Astrocyte (in vitro differentiated cells and primary cell): Measurements from ENCODE around the gene RNF217. TPM values are rescaled to one million over a fixed set of nuclear protein-coding genes. Genes with fewer than 3 reads are reported as not detected.
A peak's percentile ranks its signal among the peaks of the same experiment; 100 is the strongest.

Source experiments
- DNase-seq: peaks from one replicate; pipeline ENCODE4 v3.0.0-alpha.2; 2010; ENCODE audit warnings: low read depth
- FAIRE-seq: peaks from 2 replicates; lab custom pipeline; 2011; peaks lifted over from hg19 to GRCh38; lab: Jason Lieb, UNC
- H2AFZ ChIP-seq: 2 replicates; pipeline ENCODE4 v1.6.0; 2012; ENCODE audit warnings: low read depth, low read length, inconsistent platforms
- H3K27ac ChIP-seq: 2 replicates; pipeline ENCODE4 v1.5.1; 2011; ENCODE audit warnings: low read depth, low read length, inconsistent platforms
- H3K27me3 ChIP-seq: 2 replicates; pipeline ENCODE4 v1.6.0; 2011; ENCODE audit warnings: low read length, inconsistent platforms; ENCODE audit not compliant: insufficient read depth
- H3K36me3 ChIP-seq: 2 replicates; pipeline ENCODE4 v1.5.1; 2011; ENCODE audit warnings: low read length, inconsistent platforms; ENCODE audit not compliant: insufficient read depth
- H3K4me1 ChIP-seq: 2 replicates; pipeline ENCODE4 v1.5.1; 2011; ENCODE audit warnings: low read length, inconsistent platforms; ENCODE audit not compliant: insufficient read depth
- H3K4me2 ChIP-seq: 2 replicates; pipeline ENCODE4 v1.6.0; 2012; ENCODE audit warnings: low read length, inconsistent platforms
- H3K4me3 ChIP-seq: 2 replicates; pipeline ENCODE4 v1.5.1; 2011; ENCODE audit warnings: low read depth, mild to moderate bottlenecking, low read length, inconsistent platforms; ENCODE audit not compliant: insufficient read depth
- H3K79me2 ChIP-seq: 2 replicates; pipeline ENCODE4 v1.6.0; 2012; ENCODE audit warnings: mild to moderate bottlenecking, low read length, inconsistent platforms; ENCODE audit not compliant: insufficient read depth
- H3K9ac ChIP-seq: 2 replicates; pipeline ENCODE4 v1.6.0; 2012; ENCODE audit warnings: mild to moderate bottlenecking, low read length, inconsistent platforms
- H3K9me3 ChIP-seq: 2 replicates; pipeline ENCODE4 v1.5.1; 2012; ENCODE audit warnings: low read depth, mild to moderate bottlenecking, low read length, inconsistent platforms; ENCODE audit not compliant: insufficient read depth
- H4K20me1 ChIP-seq: 2 replicates; pipeline ENCODE4 v1.6.0; 2012; ENCODE audit warnings: low read length, inconsistent platforms; ENCODE audit not compliant: insufficient read depth
- H3K27ac Mint-ChIP-seq: one replicate; pipeline ENCODE4 v1.8.0; 2021; ENCODE audit warnings: mild to moderate bottlenecking, mixed read lengths; ENCODE audit not compliant: unreplicated experiment
- H3K27me3 Mint-ChIP-seq: one replicate; pipeline ENCODE4 v1.8.0; 2021; ENCODE audit warnings: low read depth, mixed read lengths; ENCODE audit not compliant: unreplicated experiment
- H3K36me3 Mint-ChIP-seq: one replicate; pipeline ENCODE4 v1.8.0; 2021; ENCODE audit warnings: low read depth, mixed read lengths; ENCODE audit not compliant: unreplicated experiment
- H3K4me1 Mint-ChIP-seq: one replicate; pipeline ENCODE4 v1.8.0; 2021; ENCODE audit warnings: low read depth, mixed read lengths; ENCODE audit not compliant: unreplicated experiment
- H3K4me3 Mint-ChIP-seq: one replicate; pipeline ENCODE4 v1.8.0; 2021; ENCODE audit warnings: mild to moderate bottlenecking, moderate library complexity, mixed read lengths; ENCODE audit not compliant: unreplicated experiment
- H3K9me3 Mint-ChIP-seq: one replicate; pipeline ENCODE4 v1.8.0; 2021; ENCODE audit warnings: mild to moderate bottlenecking, mixed read lengths; ENCODE audit not compliant: unreplicated experiment
- EZH2 ChIP-seq: IDR thresholded peaks from 2 replicates; pipeline ENCODE4 v1.6.1; 2012; ENCODE audit warnings: mild to moderate bottlenecking, low read length, inconsistent platforms; ENCODE audit not compliant: insufficient read depth
- total RNA-seq: library from RNA; stranded (reverse); gene quantifications from 2 replicates; pipeline ENCODE4 v1.2.1, GENCODE V29; 2021
- TF ChIP-seq, protein P1 (sequence below): IDR thresholded peaks from 2 replicates; pipeline ENCODE4 v1.5.1; 2011; ENCODE audit warnings: low read depth, mild to moderate bottlenecking, inconsistent platforms, low read length, moderate library complexity; ENCODE audit not compliant: insufficient read depth

Gene RNF217
- total RNA-seq, 1 donor from 2014 or later = 49.4 TPM

DNA sequence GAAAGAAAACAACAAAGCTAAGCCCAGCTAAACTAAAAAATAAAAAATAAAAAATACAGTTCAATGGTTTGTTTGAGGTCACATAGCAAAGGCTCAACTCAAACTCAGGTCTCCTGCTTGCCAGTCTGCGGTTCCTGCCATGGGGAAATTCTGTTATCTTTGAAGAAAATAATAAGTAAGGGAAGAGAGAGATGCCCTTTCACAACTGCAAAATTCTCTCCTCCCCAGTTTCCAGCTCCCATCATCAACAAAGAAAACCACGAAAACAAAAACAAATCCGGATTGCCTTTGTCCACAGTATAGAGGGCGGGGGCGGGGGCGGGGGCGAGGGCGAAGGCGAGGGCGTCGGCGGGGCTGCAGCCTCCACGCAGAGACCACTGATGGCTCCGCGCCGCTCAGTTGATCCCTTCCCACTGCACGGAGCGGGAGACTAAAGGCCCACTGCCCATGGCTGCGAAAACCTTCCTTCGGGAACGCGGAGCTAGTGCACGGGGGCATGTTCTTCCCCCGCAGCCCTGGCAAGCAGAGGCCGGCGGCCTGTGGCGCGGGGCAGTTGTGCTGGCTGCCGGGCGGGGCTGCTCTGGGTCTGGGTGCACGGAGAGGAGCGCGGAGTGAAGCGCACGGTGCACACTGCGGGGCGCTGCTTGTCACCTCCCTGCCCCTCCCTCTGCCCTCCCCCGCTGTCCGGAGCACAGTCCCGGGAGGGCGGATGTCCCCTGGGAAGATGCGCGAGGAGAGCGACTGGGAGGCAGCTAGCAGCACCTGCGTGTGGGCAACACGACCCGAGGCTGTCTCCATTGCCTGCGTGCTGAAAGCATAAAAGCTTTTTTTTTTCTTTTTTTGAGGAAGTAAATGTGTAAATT lies 137.2 kb downstream of the RNF217 start:
- FAIRE-seq (no peak), DNase-seq (peak; percentile 57)
- H2AFZ ChIP-seq = peak overlapping the region; percentile 86
- H3K36me3 ChIP-seq = no peaks in the 10 kb centered on the region
- H3K27ac ChIP-seq = peak overlapping the region; percentile 39
- peak overlapping the region; percentile 52 for H3K4me3 Mint-ChIP-seq
- H3K9me3 ChIP-seq = no peaks in the 10 kb centered on the region
- H3K4me1 ChIP-seq = peaks cover 50% of the 10 kb centered on the region
- TF ChIP-seq EZH2 = no peak
- TF ChIP-seq, protein P1, sequence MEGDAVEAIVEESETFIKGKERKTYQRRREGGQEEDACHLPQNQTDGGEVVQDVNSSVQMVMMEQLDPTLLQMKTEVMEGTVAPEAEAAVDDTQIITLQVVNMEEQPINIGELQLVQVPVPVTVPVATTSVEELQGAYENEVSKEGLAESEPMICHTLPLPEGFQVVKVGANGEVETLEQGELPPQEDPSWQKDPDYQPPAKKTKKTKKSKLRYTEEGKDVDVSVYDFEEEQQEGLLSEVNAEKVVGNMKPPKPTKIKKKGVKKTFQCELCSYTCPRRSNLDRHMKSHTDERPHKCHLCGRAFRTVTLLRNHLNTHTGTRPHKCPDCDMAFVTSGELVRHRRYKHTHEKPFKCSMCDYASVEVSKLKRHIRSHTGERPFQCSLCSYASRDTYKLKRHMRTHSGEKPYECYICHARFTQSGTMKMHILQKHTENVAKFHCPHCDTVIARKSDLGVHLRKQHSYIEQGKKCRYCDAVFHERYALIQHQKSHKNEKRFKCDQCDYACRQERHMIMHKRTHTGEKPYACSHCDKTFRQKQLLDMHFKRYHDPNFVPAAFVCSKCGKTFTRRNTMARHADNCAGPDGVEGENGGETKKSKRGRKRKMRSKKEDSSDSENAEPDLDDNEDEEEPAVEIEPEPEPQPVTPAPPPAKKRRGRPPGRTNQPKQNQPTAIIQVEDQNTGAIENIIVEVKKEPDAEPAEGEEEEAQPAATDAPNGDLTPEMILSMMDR = no peak
- H3K27me3 Mint-ChIP-seq = no peaks in the 10 kb centered on the region
- H3K79me2 ChIP-seq = no peaks in the 10 kb centered on the region
- peak overlapping the region; percentile 90 for H3K27ac Mint-ChIP-seq
- peaks cover 62% of the 10 kb centered on the region for H3K4me1 Mint-ChIP-seq
- no peaks in the 10 kb centered on the region for H3K36me3 Mint-ChIP-seq
- H3K4me2 ChIP-seq = peak overlapping the region; percentile 85
- H4K20me1 ChIP-seq = no peaks in the 10 kb centered on the region
- H3K4me3 ChIP-seq = peak overlapping the region; percentile 60
- H3K9me3 Mint-ChIP-seq = no peaks in the 10 kb centered on the region
- peak overlapping the region; percentile 67 for H3K9ac ChIP-seq
- no peaks in the 10 kb centered on the region for H3K27me3 ChIP-seq

DNA sequence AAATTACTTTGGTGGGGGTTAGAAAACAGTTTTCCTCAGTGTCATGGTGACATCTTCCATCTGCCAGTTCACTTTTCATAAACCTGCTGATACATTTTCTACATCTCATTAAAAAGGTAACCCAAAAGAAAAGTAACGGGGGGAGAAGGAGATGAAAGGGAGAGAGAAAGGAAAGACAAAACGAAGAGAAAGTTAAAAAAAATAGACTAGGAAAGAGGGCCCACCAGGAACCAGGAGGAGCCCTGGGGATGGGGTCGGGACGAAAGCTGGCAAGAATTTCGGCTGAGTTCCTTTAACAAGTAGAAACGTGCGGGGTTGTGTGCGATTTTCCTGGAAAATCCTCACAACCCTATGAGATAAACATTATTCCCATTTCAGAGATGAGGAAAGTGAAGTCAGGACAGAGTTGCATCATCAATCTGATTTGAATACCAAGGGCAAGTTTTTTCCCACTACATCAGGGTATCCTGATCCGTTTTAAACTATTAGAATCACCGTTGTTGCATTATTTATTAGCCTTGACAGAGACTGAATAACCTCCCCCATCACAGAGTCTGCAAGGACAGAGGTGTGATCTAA lies 137.9 kb downstream of the RNF217 start:
- Histone ChIP-seq H3K36me3 (no peaks in the 10 kb centered on the region), H3K4me1 (peaks cover 50% of the 10 kb centered on the region), H3K4me2 (peak overlapping the region; percentile 85), H3K27ac (no peak overlapping the region), H3K79me2 (no peaks in the 10 kb centered on the region), H3K9ac (peak overlapping the region; percentile 67), H3K9me3 (no peaks in the 10 kb centered on the region), H3K4me3 (peak overlapping the region; percentile 60), H3K27me3 (no peaks in the 10 kb centered on the region), H2AFZ (peak overlapping the region; percentile 86), H4K20me1 (no peaks in the 10 kb centered on the region)
- Mint-ChIP-seq H3K36me3 (no peaks in the 10 kb centered on the region), H3K4me1 (peaks cover 68% of the 10 kb centered on the region), H3K27me3 (no peaks in the 10 kb centered on the region), H3K4me3 (peak overlapping the region; percentile 6), H3K27ac (peak overlapping the region; percentile 90), H3K9me3 (no peaks in the 10 kb centered on the region)
- TF ChIP-seq, protein P1 = no peak
- TF ChIP-seq EZH2 = no peak
- no peak for FAIRE-seq
- no peak for DNase-seq
